Activated naive CD8-positive, alpha-beta T cell treated with anti-CD3 and anti-CD28 coated beads, Interleukin-2, amount 50 U/mL, for 24 hours (primary cell): ENCODE measurements around the gene TEN1.
"Not testable (repeated sequence)": the region's sequence is repeated elsewhere in the genome, so short reads cannot be mapped to it uniquely, and the experiment has no call there.

ENCODE experiments used
- ATAC-seq: fragments of 150-1000 bp; cut with Tn5 transposase; one replicate; pipeline ENCODE4 v1.10.0; 2021
- DNase-seq: peaks from one replicate; pipeline ENCODE4 v3.0.0; 2021
- H3K27ac Mint-ChIP-seq: one replicate; pipeline ENCODE4 v1.8.0; 2021; ENCODE audit warnings: mild to moderate bottlenecking, mixed read lengths
- H3K27me3 Mint-ChIP-seq: one replicate; pipeline ENCODE4 v1.8.0; 2021; ENCODE audit warnings: mixed read lengths
- H3K36me3 Mint-ChIP-seq: one replicate; pipeline ENCODE4 v1.8.0; 2021; ENCODE audit warnings: low read depth, mixed read lengths
- H3K4me1 Mint-ChIP-seq: one replicate; pipeline ENCODE4 v1.8.0; 2021; ENCODE audit warnings: mixed read lengths
- H3K4me3 Mint-ChIP-seq: one replicate; pipeline ENCODE4 v1.8.0; 2021; ENCODE audit warnings: mild to moderate bottlenecking, moderate library complexity, mixed read lengths
- H3K9me3 Mint-ChIP-seq: one replicate; pipeline ENCODE4 v1.8.0; 2021; ENCODE audit warnings: mixed read lengths

The TEN1 gene

GRCh38 chr17:76038050-76038449, 59.0 kb downstream of the TEN1 start:
- Mint-ChIP-seq H3K27me3 (no peaks in the 10 kb centered on the region), H3K36me3 (peaks cover 31% of the 10 kb centered on the region), H3K4me1 (peaks cover 3% of the 10 kb centered on the region), H3K27ac (peak overlapping the region; percentile 10), H3K9me3 (no peaks in the 10 kb centered on the region), H3K4me3 (no peak overlapping the region)
- DNase-seq (no peak), ATAC-seq (no peak)

DNA sequence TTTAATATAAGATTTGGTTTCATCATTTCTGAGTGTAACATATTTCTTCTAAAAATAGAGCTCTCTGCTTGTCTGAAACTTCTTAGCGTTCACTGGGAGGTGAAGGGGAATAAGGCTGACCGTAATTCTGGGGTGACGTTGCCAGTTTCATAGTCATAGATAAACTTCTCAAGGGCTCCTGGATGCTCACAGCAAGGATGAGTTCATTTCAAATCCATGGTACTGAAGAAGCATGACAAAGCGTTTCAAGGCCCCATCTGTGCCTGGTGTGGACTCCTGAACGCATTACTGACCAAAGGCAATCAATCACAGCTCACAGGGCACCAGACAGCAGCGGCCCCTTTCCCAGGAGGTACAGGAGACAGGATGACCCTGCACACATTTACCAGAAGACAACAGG, 60.1 kb downstream of the TEN1 start:
- Mint-ChIP-seq H3K9me3 (no peaks in the 10 kb centered on the region), H3K4me3 (no peak overlapping the region), H3K27ac (no peak overlapping the region), H3K27me3 (no peaks in the 10 kb centered on the region), H3K36me3 (peaks cover 40% of the 10 kb centered on the region), H3K4me1 (peaks cover 3% of the 10 kb centered on the region)
- ATAC-seq (no peak), DNase-seq (no peak)

DNA sequence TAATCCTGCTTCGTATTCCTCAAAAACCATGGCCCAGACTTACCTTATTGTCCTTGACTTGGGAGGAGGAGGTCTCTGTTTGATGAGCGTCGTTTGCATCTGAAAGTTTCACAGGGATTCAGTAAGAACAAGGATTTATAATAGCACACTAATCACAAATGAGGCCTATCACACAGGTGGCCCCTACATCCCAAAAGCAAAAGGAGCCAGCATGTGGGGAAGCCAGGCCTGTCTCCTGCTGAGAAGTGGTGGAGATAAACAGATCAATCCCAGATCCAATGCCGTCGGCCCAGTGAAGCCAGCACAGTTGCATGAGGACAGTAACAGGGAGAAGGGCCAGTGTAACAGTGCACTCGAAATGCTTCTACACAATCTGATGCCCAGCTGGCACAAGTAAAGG, 61.3 kb downstream of the TEN1 start:
- DNase-seq (no peak), ATAC-seq (no peak)
- Mint-ChIP-seq H3K9me3 (no peaks in the 10 kb centered on the region), H3K4me3 (no peak overlapping the region), H3K27me3 (no peaks in the 10 kb centered on the region), H3K4me1 (peaks cover 1% of the 10 kb centered on the region), H3K27ac (no peak overlapping the region), H3K36me3 (peaks cover 49% of the 10 kb centered on the region)

- not testable (repeated sequence) for ATAC-seq, H3K27me3 Mint-ChIP-seq, DNase-seq, H3K9me3 Mint-ChIP-seq, H3K4me3 Mint-ChIP-seq, H3K27ac Mint-ChIP-seq, H3K4me1 Mint-ChIP-seq
- peaks cover 59% of the 10 kb centered on the region for H3K36me3 Mint-ChIP-seq
Measured at GRCh38 chr17:76042868-76043267, 63.8 kb downstream of the TEN1 start.

DNA sequence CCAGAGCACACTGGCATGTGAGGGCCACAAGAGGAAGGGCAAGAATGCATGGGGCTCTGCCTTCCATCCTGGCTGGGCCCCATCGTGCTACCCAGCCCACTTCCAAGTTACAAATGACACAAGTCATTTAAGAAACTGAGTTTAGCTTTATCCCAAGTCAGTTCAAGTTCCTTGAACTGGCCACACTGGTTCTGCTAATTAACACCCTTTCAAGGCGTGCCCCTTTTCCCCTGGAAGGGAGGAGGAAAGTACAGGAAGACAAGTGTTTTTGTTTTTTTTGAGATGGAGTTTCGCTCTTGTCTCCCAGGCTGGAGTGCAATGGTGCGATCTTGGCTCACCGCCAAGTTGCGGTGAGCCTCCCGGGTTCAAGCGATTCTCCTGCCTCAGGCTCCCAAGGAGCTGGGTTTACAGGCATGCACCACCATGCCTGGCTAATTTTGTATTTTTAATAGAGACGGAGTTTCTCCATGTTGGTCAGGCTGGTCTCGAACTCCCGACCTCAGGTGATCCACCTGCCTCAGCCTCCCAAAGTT, 65.5 kb downstream of the TEN1 start:
- H3K27me3 Mint-ChIP-seq, DNase-seq, H3K4me1 Mint-ChIP-seq, ATAC-seq, H3K9me3 Mint-ChIP-seq, H3K4me3 Mint-ChIP-seq, H3K27ac Mint-ChIP-seq: not testable (repeated sequence)
- peaks cover 57% of the 10 kb centered on the region for H3K36me3 Mint-ChIP-seq

DNA sequence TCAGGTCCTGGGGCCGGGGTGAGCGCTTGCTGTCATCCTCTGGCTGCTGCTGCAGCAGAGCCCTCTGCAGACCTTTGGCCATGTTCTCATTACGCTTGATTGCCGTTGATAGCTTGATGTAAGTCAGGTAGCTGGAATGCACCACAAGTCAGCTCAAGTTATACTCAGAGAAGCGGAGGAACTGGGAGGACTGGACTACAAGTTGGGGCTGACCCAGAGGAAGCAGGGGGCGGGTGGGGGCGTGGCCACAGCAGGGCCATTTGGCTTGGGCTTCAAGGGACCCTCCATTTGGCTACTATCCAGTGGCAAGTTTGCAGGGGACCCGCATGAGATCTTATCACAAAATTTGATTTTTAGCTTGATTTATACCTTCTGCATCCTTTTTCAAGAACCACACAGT, 67.0 kb downstream of the TEN1 start:
- Mint-ChIP-seq H3K4me1 (peaks cover 12% of the 10 kb centered on the region), H3K36me3 (peaks cover 57% of the 10 kb centered on the region), H3K4me3 (no peak overlapping the region), H3K9me3 (no peaks in the 10 kb centered on the region), H3K27ac (no peak overlapping the region), H3K27me3 (no peaks in the 10 kb centered on the region)
- DNase-seq (no peak), ATAC-seq (no peak)

- Mint-ChIP-seq H3K36me3 (peaks cover 55% of the 10 kb centered on the region), H3K27me3 (no peaks in the 10 kb centered on the region), H3K4me3 (no peak overlapping the region), H3K9me3 (no peaks in the 10 kb centered on the region), H3K27ac (no peak overlapping the region), H3K4me1 (peaks cover 13% of the 10 kb centered on the region)
- no peak for DNase-seq
- ATAC-seq, result no peak
Measured at GRCh38 chr17:76048025-76048605, 69.1 kb downstream of the TEN1 start.

DNA sequence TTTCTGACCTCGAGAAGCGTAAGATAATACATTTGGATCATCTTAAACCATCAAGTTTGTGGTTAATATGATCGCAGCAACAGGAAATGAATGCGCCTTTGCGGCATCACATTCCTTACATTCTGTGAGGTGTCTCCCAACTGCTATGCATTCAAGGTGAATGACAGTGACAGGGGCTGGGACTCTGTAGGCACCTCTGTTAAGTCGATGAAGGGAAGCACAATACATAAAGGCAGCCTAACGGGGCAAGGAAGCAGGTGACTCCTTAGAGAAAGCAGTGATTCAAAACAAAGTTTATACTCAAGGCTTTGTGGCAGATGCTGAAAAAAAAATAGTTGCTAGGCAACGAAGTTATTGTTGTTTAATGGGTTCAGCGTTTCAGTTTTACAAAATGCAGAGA, 69.7 kb downstream of the TEN1 start:
- H3K9me3 Mint-ChIP-seq, result no peaks in the 10 kb centered on the region
- ATAC-seq (no peak), DNase-seq (no peak)
- peaks cover 55% of the 10 kb centered on the region for H3K36me3 Mint-ChIP-seq
- H3K4me1 Mint-ChIP-seq, result peaks cover 19% of the 10 kb centered on the region
- no peaks in the 10 kb centered on the region for H3K27me3 Mint-ChIP-seq
- H3K27ac Mint-ChIP-seq, result no peak overlapping the region
- H3K4me3 Mint-ChIP-seq, result no peak overlapping the region

DNA sequence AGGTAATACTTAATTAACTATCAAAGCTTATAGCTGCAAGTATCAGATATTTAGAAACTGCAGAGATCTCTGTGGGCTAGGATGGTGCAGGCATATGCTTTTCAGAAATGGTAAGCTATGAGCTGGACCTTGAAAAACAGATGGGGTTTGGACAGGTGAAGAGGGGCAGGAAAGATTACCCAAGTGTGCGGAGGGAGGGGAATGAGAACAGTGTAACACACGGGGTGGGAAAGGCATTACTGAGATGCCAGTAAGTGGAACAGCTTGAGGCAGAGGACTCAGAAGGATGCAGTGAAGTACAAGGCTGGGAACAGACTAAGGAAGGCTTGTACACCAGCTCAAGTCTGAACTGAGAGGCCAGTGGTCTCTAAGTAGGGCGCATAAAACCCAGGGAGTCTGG, 70.2 kb downstream of the TEN1 start:
- H3K9me3 Mint-ChIP-seq, result no peaks in the 10 kb centered on the region
- peaks cover 24% of the 10 kb centered on the region for H3K4me1 Mint-ChIP-seq

DNA sequence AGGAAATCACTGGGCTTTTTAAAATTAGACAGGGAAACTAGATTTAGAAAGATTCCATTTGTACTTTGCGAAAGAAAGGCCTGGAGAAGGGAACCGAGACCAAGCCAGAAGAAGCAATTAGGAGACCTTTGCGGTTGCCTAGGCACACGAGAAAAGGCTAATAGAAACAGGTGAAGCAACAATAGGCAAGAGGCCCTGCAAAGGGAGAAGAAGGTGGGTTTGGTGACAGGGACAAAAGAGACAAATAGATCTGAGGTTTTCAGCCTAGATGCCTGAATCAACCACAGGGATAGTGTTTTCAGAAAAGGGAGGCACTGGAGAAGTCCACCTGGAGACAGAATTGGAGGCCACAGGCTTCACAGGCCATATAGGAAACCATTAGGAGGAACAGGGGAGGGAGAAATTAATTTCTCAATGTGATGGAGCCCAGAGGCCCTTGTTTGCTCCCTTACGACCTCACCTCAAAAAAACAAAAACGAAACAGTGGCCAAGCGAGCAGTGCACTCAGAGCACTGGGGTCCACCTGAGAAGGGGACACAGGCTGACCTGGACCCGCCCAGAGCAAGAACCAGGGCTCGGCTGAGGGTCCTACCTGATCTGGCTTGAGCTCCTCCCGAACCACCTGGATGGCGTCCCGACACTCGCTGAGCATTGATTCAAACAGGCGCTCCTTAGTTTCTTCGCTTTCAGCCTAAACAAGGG, 70.9 kb downstream of the TEN1 start:
- peak overlapping the region; percentile 16 for H3K27ac Mint-ChIP-seq
- no peak overlapping the region for H3K4me3 Mint-ChIP-seq
- peaks cover 29% of the 10 kb centered on the region for H3K4me1 Mint-ChIP-seq
- H3K36me3 Mint-ChIP-seq, result peaks cover 52% of the 10 kb centered on the region
- DNase-seq (no peak), ATAC-seq (no peak)
- no peaks in the 10 kb centered on the region for H3K27me3 Mint-ChIP-seq
- no peaks in the 10 kb centered on the region for H3K9me3 Mint-ChIP-seq

More for the DNA sequence above, 70.2 kb downstream of the TEN1 start:
- ATAC-seq, result no peak
- no peak for DNase-seq
- no peaks in the 10 kb centered on the region for H3K27me3 Mint-ChIP-seq
- H3K27ac Mint-ChIP-seq, result no peak overlapping the region
- peaks cover 56% of the 10 kb centered on the region for H3K36me3 Mint-ChIP-seq
- no peak overlapping the region for H3K4me3 Mint-ChIP-seq
